SK-N-SH (cell line): Measurements from ENCODE around the gene PAQR7.

Experiments used
- POLR2AphosphoS5 ChIP-seq: IDR thresholded peaks from 2 replicates; pipeline ENCODE4 v1.6.1; 2012; ENCODE audit warnings: low read depth, low read length
- RFX5 ChIP-seq: IDR thresholded peaks from 2 replicates; pipeline ENCODE4 v1.6.1; 2012; ENCODE audit warnings: mild to moderate bottlenecking, improper control_type of control experiment, low read length

DNA sequence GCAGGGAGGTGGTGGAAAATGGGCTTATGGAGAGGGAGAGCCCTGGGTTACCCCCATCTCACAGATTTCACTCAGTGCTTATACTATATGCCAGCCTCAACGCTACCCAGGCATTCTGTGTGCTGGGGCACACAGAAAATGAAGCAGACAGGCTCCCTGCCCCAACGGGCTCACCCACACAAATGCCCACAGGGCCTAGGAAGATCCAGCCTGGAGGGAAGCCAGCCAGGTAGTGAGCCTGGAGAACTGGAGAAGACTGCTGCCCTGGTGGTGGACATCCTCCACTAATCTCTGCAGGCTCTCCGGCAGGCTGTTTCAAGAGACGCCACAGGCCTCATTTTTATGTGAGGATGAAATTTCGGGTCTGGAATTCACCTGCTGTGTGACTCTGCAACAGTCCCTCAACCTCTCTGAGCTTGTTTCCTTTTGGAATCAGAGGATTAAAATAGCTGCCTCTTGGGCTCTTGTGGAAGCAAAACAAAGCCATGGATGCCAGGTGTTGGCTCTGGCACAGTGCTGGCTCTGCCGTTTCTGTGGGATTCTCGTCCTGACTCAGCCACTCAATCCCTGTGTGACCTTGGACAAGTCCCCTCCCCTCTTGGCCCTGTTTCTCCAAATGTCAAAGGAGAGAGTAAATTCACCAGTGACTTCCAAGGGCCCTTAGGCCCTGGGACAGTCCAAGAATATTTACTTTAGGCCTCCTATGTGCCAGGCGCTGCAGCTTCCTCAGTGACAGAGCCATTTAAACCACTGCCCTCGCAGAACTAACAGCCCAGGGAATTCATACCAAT, 3.6 kb downstream of the PAQR7 start:
- TF ChIP-seq POLR2AphosphoS5: no peak
- TF ChIP-seq RFX5: no peak
